Brain microvascular endothelial cell (primary cell): ENCODE data around the gene CDCA8.
A peak's percentile ranks its signal among the peaks of the same experiment; 100 is the strongest.
"Not testable (repeated sequence)": the region's sequence is repeated elsewhere in the genome, so short reads cannot be mapped to it uniquely, and the experiment has no call there.

Experiments used
- DNase-seq: peaks from one replicate; pipeline ENCODE4 v3.0.0-alpha.2; 2020
- H3K27ac ChIP-seq: fragments of 250-450 bp; sonication (Bioruptor Pico); 2 replicates; pipeline ENCODE4 v1.5.1; 2020; ENCODE audit warnings: mild to moderate bottlenecking, moderate library complexity
- H3K27me3 ChIP-seq: fragments of 250-450 bp; sonication (Bioruptor Pico); replicated peaks from 2 replicates; pipeline ENCODE4 v1.5.1; 2020; ENCODE audit warnings: mild to moderate bottlenecking
- H3K36me3 ChIP-seq: fragments of 250-450 bp; sonication (Bioruptor Pico); replicated peaks from 2 replicates; pipeline ENCODE4 v1.5.1; 2020; ENCODE audit warnings: mild to moderate bottlenecking
- H3K4me3 ChIP-seq: 2 replicates; pipeline ENCODE4 v1.5.1; 2011; ENCODE audit warnings: low read depth, mild to moderate bottlenecking, control low read depth, low read length, moderate library complexity
- CTCF ChIP-seq: IDR thresholded peaks from 2 replicates; pipeline ENCODE4 v1.5.1; 2011; ENCODE audit warnings: low read depth, mild to moderate bottlenecking, moderate library complexity, low read length, control low read depth, inconsistent platforms; ENCODE audit errors: missing control alignments
- in situ Hi-C: cut with HindIII; loops from 2 replicates; pipeline ENCODE4 v1.10.0; 2017; ENCODE audit warnings: low sequenced_read_pairs, low pct_ligation_motif_present

CDCA8 gene

GRCh38 chr1:37728416-37728815 is 36.1 kb downstream of the CDCA8 start:
- Histone ChIP-seq H3K27me3 (peaks cover 6% of the 10 kb centered on the region), H3K36me3 (no peaks in the 10 kb centered on the region), H3K4me3 (no peak overlapping the region), H3K27ac (no peak overlapping the region)
- TF ChIP-seq CTCF = no peak
- in situ Hi-C loops = no loop called here
- DNase-seq = no peak

GRCh38 chr1:37730376-37730775 is 38.1 kb downstream of the CDCA8 start:
- H3K27ac ChIP-seq = no peak overlapping the region
- no peaks in the 10 kb centered on the region for H3K36me3 ChIP-seq
- DNase-seq = no peak
- in situ Hi-C loops = no loop called here
- H3K4me3 ChIP-seq = no peak overlapping the region
- no peak for TF ChIP-seq CTCF
- peaks cover 6% of the 10 kb centered on the region for H3K27me3 ChIP-seq

- peaks cover 6% of the 10 kb centered on the region for H3K27me3 ChIP-seq
- H3K36me3 ChIP-seq = no peaks in the 10 kb centered on the region
- TF ChIP-seq CTCF = no peak
- no peak overlapping the region for H3K4me3 ChIP-seq
- no peak for DNase-seq
- H3K27ac ChIP-seq = no peak overlapping the region
- in situ Hi-C loops = no loop called here
These were observed 39.1 kb downstream of the CDCA8 start for GRCh38 chr1:37731312-37732019.

GRCh38 chr1:37732111-37732780 is 39.9 kb downstream of the CDCA8 start:
- no peak overlapping the region for H3K27ac ChIP-seq
- no peak for DNase-seq
- peaks cover 4% of the 10 kb centered on the region for H3K27me3 ChIP-seq
- H3K36me3 ChIP-seq = no peaks in the 10 kb centered on the region
- no peak for TF ChIP-seq CTCF
- in situ Hi-C loops = no loop called here
- H3K4me3 ChIP-seq = no peak overlapping the region

- Histone ChIP-seq H3K4me3 (peak overlapping the region; percentile 12), H3K27ac (no peak overlapping the region), H3K36me3 (no peaks in the 10 kb centered on the region), H3K27me3 (peaks cover 2% of the 10 kb centered on the region)
- TF ChIP-seq CTCF = no peak
- in situ Hi-C loops = no loop called here
- DNase-seq = no peak
These were observed 42.6 kb downstream of the CDCA8 start for GRCh38 chr1:37734629-37735591.

GRCh38 chr1:37737975-37738374 is 45.7 kb downstream of the CDCA8 start:
- H3K27ac ChIP-seq, DNase-seq, in situ Hi-C loops, H3K27me3 ChIP-seq, H3K4me3 ChIP-seq, H3K36me3 ChIP-seq: not testable (repeated sequence)

- H3K36me3 ChIP-seq, H3K27me3 ChIP-seq, in situ Hi-C loops, H3K4me3 ChIP-seq, DNase-seq, H3K27ac ChIP-seq: not testable (repeated sequence)
These were observed 46.3 kb downstream of the CDCA8 start for GRCh38 chr1:37738619-37739018.
